A549 (cell line): Measurements from ENCODE around the gene WDR48. TPM values are rescaled to one million over a fixed set of nuclear protein-coding genes. Genes with fewer than 3 reads are reported as not detected.

Source experiments
- ATAC-seq, 2 experiments: fragments of 200-7000 bp in 1 of 2; fragments of >200 bp in 1 of 2; cut with Nextera tagmentation in 1 of 2; cut with Tn5 transposase in 1 of 2; 3 replicates each; pipeline versions ENCODE4 v1.8.0 to v1.9.1; 2018 to 2020; ENCODE audit warnings: mild to moderate bottlenecking in 1 of 2, moderate library complexity in 1 of 2
- CTCF ChIA-PET: fragments of 300-600 bp; sonication (Branson Sonifier 250); formaldehyde crosslinking; extraction: SDS; loops from one replicate; lab custom pipeline; 2021; ENCODE audit warnings: antibody characterized with exemption, inconsistent platforms; lab: Yijun Ruan, JAX
- POLR2A ChIA-PET: fragments of 350-600 bp; formaldehyde crosslinking; extraction: SDS; loops from one replicate; lab custom pipeline; 2021; ENCODE audit warnings: antibody characterized with exemption, inconsistent platforms; lab: Yijun Ruan, JAX
- DNase-seq, 2 experiments: peaks; one replicate each; pipeline versions ENCODE4 v3.0.0 to v3.0.0-alpha.2; 2011 to 2016; ENCODE audit warnings: low read depth in 1 of 2, low spot score in 1 of 2
- FAIRE-seq: peaks from 2 replicates; lab custom pipeline; 2011; peaks lifted over from hg19 to GRCh38; lab: Jason Lieb, UNC
- H3K27ac ChIP-seq, 2 experiments: fragments of >200 bp; sonication (Bioruptor Twin); formaldehyde crosslinking; 3 replicates each; pipeline ENCODE4 v1.5.1; 2016 to 2017
- H3K4me1 ChIP-seq: fragments of >200 bp; sonication (Bioruptor Twin); formaldehyde crosslinking; 3 replicates; pipeline ENCODE4 v1.6.1; 2016
- H3K4me2 ChIP-seq: fragments of >200 bp; sonication (Bioruptor Twin); formaldehyde crosslinking; 3 replicates; pipeline ENCODE4 v1.6.1; 2016
- H3K4me3 ChIP-seq: fragments of >200 bp; sonication (Bioruptor Twin); formaldehyde crosslinking; 3 replicates; pipeline ENCODE4 v1.5.1; 2016
- H3K9me3 ChIP-seq: fragments of >200 bp; sonication (Bioruptor Twin); formaldehyde crosslinking; 3 replicates; pipeline ENCODE4 v1.6.1; 2016
- BHLHE40 ChIP-seq: IDR thresholded peaks from 2 replicates; pipeline ENCODE4 v1.6.1; 2012; ENCODE audit warnings: low read depth, low read length, inconsistent platforms
- CBX2 ChIP-seq: fragments of 200-600 bp; sonication (generic); IDR thresholded peaks from 2 replicates; pipeline ENCODE4 v1.6.1; 2016; ENCODE audit warnings: low read depth, mild to moderate bottlenecking, borderline replicate concordance
- CEBPB ChIP-seq, 2 experiments: fragments of >200 bp in 1 of 2; sonication (Bioruptor Twin) in 1 of 2; formaldehyde crosslinking in 1 of 2; IDR thresholded peaks; 2 replicates each; pipeline ENCODE4 v1.6.1; 2012 to 2016
- FOXS1 ChIP-seq: fragments of 250-450 bp; sonication (Bioruptor Pico); IDR thresholded peaks from 2 replicates; pipeline ENCODE4 v1.5.0; 2020; ENCODE audit warnings: mild to moderate bottlenecking, moderate library complexity
- HDAC2 ChIP-seq: fragments of 200-600 bp; sonication (generic); IDR thresholded peaks from 2 replicates; pipeline ENCODE4 v1.6.1; 2016
- HOXB5 ChIP-seq: fragments of 250-450 bp; sonication (Bioruptor Pico); IDR thresholded peaks from 2 replicates; pipeline ENCODE4 v1.5.0; 2020; ENCODE audit warnings: mild to moderate bottlenecking, moderate library complexity
- JUNB ChIP-seq: fragments of >200 bp; sonication (Bioruptor Twin); formaldehyde crosslinking; IDR thresholded peaks from 2 replicates; pipeline ENCODE4 v1.6.1; 2016
- KDM5A ChIP-seq: fragments of 200-600 bp; sonication (generic); IDR thresholded peaks from 2 replicates; pipeline ENCODE4 v1.6.1; 2016; ENCODE audit warnings: antibody characterized with exemption, mild to moderate bottlenecking
- MYC ChIP-seq: IDR thresholded peaks from 2 replicates; pipeline ENCODE4 v1.6.1; 2012; ENCODE audit warnings: mild to moderate bottlenecking, inconsistent platforms, low read length, improper control_type of control experiment, borderline replicate concordance
- NFE2L2 ChIP-seq: fragments of 150-350 bp; conservative IDR thresholded peaks from 2 replicates; pipeline ENCODE4 v1.6.1; 2014; ENCODE audit warnings: low read length
- NR3C1 ChIP-seq: fragments of >200 bp; sonication (Bioruptor Twin); formaldehyde crosslinking; IDR thresholded peaks from 3 replicates; pipeline ENCODE4 v1.6.1; 2017
- PHF8 ChIP-seq: fragments of 200-600 bp; sonication (generic); IDR thresholded peaks from 2 replicates; pipeline ENCODE4 v1.6.1; 2016; ENCODE audit warnings: low read depth, mild to moderate bottlenecking, antibody characterized with exemption, moderate library complexity, borderline replicate concordance
- RAD21 ChIP-seq, 2 experiments: fragments of >200 bp in 1 of 2; sonication (Bioruptor Twin) in 1 of 2; formaldehyde crosslinking in 1 of 2; IDR thresholded peaks in 1 of 2; conservative IDR thresholded peaks in 1 of 2; 2 replicates in 1 of 2; 3 replicates in 1 of 2; pipeline ENCODE4 v1.6.1; 2012 to 2018; ENCODE audit warnings: inconsistent platforms in 1 of 2
- ZNF302 ChIP-seq: fragments of 250-450 bp; sonication (Bioruptor Pico); IDR thresholded peaks from 2 replicates; pipeline ENCODE4 v1.9.0; 2021; ENCODE audit warnings: inconsistent platforms, mild to moderate bottlenecking, moderate library complexity
- WGBS: methylation state at CpG from one replicate; pipeline ENCODE4 v1.1.6; 2017; ENCODE audit errors: missing lambda C conversion rate; 5-methylcytosine and 5-hydroxymethylcytosine counted together
- polyA plus RNA-seq, 4 experiments: library from polyadenylated mRNA; depleted of rRNA in 3 of 4; stranded (reverse); fragments of >200 nt; fragmentation: RNase III in 1 of 4; extraction: RNeasy Plus Mini Kit Qiagen cat#74134 plus additional on column Dnase treatment in 1 of 4; gene quantifications; 2 replicates in 3 of 4; 3 replicates in 1 of 4; pipeline ENCODE4 v1.2.3, GENCODE V29; 2011 to 2017
- TF ChIP-seq, protein P1 (sequence below): fragments of >200 bp; sonication (Bioruptor Twin); formaldehyde crosslinking; IDR thresholded peaks from 2 replicates; pipeline ENCODE4 v1.6.1; 2016
- TF ChIP-seq, protein P2 (sequence below): IDR thresholded peaks from 2 replicates; pipeline ENCODE4 v1.6.1; 2012
- TF ChIP-seq, protein P3 (sequence below): IDR thresholded peaks from 2 replicates; pipeline ENCODE4 v1.6.1; 2012; ENCODE audit warnings: low read depth, borderline replicate concordance
- TF ChIP-seq, protein P4 (sequence below): fragments of 250-450 bp; sonication (Bioruptor Pico); IDR thresholded peaks from 2 replicates; pipeline ENCODE4 v1.5.0; 2020; ENCODE audit warnings: low read depth, mild to moderate bottlenecking, moderate library complexity
- TF ChIP-seq, protein P5 (sequence below): fragments of 450-650 bp; IDR thresholded peaks from 2 replicates; pipeline ENCODE4 v1.6.1; 2014; ENCODE audit warnings: antibody characterized with exemption
- TF ChIP-seq, protein P6 (sequence below): fragments of >200 bp; sonication (Bioruptor Twin); formaldehyde crosslinking; IDR thresholded peaks from 3 replicates; pipeline ENCODE4 v1.5.1; 2016

Gene WDR48
- polyA plus RNA-seq, 2 of the 4 experiments (the other 2 are of a cell fraction), result 18.8 to 41.0 TPM

DNA sequence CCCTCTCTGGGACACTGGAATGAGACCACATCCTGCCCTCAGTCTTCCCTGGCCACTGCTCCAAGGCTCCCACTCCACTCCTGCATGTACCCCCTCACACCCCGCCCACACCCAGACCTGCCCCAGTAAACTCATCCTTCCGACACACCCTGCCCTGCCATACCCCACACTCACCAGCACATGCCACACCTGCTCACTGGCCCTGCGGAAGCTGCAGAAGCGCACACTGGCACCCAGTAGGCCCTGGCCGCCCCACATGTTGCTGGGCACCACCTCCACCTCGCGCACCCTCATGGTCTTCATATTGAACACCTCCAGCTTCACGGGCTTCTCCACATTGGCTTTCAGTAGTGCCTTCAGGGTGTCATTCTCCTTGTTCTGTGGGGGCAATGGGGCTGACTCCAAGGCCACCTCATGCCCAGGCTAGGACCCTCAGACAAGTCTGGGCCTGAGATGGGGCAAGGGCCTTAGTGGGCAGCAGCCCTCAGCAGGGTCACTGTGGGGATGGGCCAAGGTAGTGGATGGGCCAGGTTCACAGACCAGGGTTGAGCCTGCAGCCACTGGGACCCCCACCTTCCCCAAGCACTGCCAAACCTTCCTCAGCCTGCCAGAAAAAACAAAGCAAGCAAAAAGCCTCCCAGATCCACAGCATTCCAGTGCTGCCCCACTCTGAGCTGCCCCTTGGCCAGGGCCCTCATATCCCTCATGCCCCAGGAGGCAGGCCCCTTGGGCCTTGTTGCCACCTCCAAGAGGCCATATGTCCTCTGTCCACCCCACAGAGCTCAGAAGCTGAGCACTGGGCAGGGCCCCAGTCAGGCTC is 50.9 kb downstream of the WDR48 start:
- CTCF ChIA-PET, result interaction anchor here (0.9 to 14.1 kb wide), 5 partner anchors 13 to 187 kb away, joined by 3 to 164 read pairs (median 6); no protein-coding TSS in a partner anchor
- POLR2A ChIA-PET, result no interaction called here
- H3K9me3 ChIP-seq, result no peaks in the 10 kb centered on the region
- H3K4me2 ChIP-seq, result no peak overlapping the region
- no peak for FAIRE-seq
- no peak for DNase-seq
- H3K4me3 ChIP-seq, result no peak overlapping the region
- 90% methylated on average over 8 of the region's 8 CpGs for WGBS
- H3K4me1 ChIP-seq, result peaks cover 9% of the 10 kb centered on the region; the same call in 2 of the 3 replicates
- ATAC-seq, result no peak
- TF ChIP-seq, protein P1, sequence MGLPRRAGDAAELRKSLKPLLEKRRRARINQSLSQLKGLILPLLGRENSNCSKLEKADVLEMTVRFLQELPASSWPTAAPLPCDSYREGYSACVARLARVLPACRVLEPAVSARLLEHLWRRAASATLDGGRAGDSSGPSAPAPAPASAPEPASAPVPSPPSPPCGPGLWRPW, result no peak
- no peak for TF ChIP-seq JUNB
- TF ChIP-seq, protein P2, sequence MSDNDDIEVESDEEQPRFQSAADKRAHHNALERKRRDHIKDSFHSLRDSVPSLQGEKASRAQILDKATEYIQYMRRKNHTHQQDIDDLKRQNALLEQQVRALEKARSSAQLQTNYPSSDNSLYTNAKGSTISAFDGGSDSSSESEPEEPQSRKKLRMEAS, result no peak
- no peak for TF ChIP-seq NFE2L2
- TF ChIP-seq RAD21 (conservative IDR thresholded peaks at IDR 0.05 in 1 of 2, IDR thresholded peaks at IDR 0.05 in 1 of 2), result no peak
- no peak for TF ChIP-seq KDM5A
- TF ChIP-seq ZNF302 (CRISPR knock-in tag), result no peak
- TF ChIP-seq, protein P3, sequence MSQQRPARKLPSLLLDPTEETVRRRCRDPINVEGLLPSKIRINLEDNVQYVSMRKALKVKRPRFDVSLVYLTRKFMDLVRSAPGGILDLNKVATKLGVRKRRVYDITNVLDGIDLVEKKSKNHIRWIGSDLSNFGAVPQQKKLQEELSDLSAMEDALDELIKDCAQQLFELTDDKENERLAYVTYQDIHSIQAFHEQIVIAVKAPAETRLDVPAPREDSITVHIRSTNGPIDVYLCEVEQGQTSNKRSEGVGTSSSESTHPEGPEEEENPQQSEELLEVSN, result no peak
- TF ChIP-seq CEBPB (IDR thresholded peaks at IDR 0.05), result no peak
- TF ChIP-seq FOXS1 (CRISPR knock-in tag), result no peak
- no peak overlapping the region for H3K27ac ChIP-seq

DNA sequence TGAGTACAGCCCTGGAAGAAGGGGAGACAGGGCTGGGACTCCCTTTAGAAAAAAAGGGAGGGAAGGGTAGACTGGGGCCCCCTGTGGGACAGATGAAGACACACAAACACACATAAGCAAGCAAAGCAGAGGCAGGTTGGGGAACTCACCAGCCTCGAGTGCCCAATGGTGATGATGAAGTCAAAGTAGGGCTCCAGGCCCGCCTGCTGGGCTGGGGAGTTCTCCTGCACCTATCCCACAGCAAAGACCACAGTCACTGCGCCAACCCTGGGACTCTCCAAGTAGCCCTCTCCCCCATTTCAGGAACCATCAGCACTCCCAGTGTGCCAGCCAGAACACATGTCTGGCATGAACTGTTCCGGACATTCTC is 51.5 kb downstream of the WDR48 start:
- POLR2A ChIA-PET, result no interaction called here
- TF ChIP-seq, protein P1, result no peak
- no peak for TF ChIP-seq CBX2
- TF ChIP-seq, protein P4, sequence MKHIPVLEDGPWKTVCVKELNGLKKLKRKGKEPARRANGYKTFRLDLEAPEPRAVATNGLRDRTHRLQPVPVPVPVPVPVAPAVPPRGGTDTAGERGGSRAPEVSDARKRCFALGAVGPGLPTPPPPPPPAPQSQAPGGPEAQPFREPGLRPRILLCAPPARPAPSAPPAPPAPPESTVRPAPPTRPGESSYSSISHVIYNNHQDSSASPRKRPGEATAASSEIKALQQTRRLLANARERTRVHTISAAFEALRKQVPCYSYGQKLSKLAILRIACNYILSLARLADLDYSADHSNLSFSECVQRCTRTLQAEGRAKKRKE (CRISPR knock-in tag), result no peak
- TF ChIP-seq, protein P5, sequence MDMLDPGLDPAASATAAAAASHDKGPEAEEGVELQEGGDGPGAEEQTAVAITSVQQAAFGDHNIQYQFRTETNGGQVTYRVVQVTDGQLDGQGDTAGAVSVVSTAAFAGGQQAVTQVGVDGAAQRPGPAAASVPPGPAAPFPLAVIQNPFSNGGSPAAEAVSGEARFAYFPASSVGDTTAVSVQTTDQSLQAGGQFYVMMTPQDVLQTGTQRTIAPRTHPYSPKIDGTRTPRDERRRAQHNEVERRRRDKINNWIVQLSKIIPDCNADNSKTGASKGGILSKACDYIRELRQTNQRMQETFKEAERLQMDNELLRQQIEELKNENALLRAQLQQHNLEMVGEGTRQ, result no peak
- TF ChIP-seq, all 56 proteins: peak for 0
- Histone ChIP-seq H3K4me2 (no peak overlapping the region), H3K9me3 (no peaks in the 10 kb centered on the region), H3K4me1 (peaks cover 13% of the 10 kb centered on the region; the same call in 2 of the 3 replicates), H3K4me3 (no peak overlapping the region), H3K27ac (no peak overlapping the region)
- DNase-seq, result no peak
- CTCF ChIA-PET, result interaction anchor here (0.9 to 14.1 kb wide), 4 partner anchors 12 to 187 kb away, joined by 3 to 164 read pairs (median 8); no protein-coding TSS in a partner anchor
- no peak for ATAC-seq
- 85% methylated on average over 4 of the region's 4 CpGs for WGBS
- FAIRE-seq, result no peak

DNA sequence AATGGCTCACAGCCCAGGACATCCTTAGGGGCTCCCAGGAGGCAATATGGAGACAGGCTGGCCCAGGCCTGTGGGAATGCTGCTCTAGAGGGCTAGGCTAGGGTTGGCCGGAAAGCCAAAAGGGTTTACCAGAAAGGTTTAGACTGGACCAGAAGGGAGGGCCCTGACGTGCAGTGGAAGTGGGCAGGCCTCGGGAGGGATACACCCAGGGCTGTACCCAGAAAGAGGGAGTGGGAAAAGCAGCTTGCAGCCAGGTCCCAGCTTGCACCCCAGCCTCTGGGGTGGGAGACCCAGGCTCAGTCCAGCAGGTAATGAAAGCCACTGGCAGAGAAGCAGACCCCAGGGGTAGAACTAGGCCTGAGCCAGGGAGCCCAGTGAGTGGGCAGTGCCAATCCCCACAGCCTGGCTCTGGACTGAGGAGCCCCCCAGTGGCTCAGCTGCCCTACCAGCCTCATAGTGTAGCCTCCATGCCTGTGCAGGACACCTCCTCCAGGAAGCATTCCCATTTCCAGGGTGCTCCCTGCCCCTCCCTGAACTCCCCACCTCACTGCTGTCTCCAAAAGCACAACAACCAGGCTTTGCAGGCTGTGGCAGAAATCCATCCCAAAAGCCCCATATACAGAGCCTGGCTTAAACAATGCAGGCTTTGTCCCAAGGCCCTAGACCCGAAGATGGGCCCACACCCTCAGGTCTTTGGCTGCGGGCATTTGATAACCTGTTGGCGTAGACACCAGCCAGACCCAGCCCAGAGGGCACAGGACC is 52.2 kb downstream of the WDR48 start:
- FAIRE-seq, result no peak
- TF ChIP-seq HOXB5 (CRISPR knock-in tag) (no peak), MYC (no peak), JUNB (no peak), CEBPB (IDR thresholded peaks at IDR 0.05) (no peak), HDAC2 (no peak), BHLHE40 (no peak), NR3C1 (no peak), PHF8 (no peak)
- TF ChIP-seq, protein P6, sequence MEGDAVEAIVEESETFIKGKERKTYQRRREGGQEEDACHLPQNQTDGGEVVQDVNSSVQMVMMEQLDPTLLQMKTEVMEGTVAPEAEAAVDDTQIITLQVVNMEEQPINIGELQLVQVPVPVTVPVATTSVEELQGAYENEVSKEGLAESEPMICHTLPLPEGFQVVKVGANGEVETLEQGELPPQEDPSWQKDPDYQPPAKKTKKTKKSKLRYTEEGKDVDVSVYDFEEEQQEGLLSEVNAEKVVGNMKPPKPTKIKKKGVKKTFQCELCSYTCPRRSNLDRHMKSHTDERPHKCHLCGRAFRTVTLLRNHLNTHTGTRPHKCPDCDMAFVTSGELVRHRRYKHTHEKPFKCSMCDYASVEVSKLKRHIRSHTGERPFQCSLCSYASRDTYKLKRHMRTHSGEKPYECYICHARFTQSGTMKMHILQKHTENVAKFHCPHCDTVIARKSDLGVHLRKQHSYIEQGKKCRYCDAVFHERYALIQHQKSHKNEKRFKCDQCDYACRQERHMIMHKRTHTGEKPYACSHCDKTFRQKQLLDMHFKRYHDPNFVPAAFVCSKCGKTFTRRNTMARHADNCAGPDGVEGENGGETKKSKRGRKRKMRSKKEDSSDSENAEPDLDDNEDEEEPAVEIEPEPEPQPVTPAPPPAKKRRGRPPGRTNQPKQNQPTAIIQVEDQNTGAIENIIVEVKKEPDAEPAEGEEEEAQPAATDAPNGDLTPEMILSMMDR, result no peak
- TF ChIP-seq, protein P5, result no peak
- WGBS, result 92% methylated on average over 6 of the region's 6 CpGs
- Histone ChIP-seq H3K4me3 (no peak overlapping the region), H3K27ac (no peak overlapping the region), H3K9me3 (no peaks in the 10 kb centered on the region), H3K4me2 (no peak overlapping the region), H3K4me1 (peaks cover 13% of the 10 kb centered on the region; the same call in 2 of the 3 replicates)
- ChIA-PET POLR2A (no interaction called here), CTCF (interaction anchor here (0.9 to 14.1 kb wide), 7 partner anchors 14 to 186 kb away, joined by 3 to 164 read pairs (median 3); no protein-coding TSS in a partner anchor)
- no peak for DNase-seq
- no peak for ATAC-seq
